Measurements from ENCODE around the gene HIBADH.

DNA sequence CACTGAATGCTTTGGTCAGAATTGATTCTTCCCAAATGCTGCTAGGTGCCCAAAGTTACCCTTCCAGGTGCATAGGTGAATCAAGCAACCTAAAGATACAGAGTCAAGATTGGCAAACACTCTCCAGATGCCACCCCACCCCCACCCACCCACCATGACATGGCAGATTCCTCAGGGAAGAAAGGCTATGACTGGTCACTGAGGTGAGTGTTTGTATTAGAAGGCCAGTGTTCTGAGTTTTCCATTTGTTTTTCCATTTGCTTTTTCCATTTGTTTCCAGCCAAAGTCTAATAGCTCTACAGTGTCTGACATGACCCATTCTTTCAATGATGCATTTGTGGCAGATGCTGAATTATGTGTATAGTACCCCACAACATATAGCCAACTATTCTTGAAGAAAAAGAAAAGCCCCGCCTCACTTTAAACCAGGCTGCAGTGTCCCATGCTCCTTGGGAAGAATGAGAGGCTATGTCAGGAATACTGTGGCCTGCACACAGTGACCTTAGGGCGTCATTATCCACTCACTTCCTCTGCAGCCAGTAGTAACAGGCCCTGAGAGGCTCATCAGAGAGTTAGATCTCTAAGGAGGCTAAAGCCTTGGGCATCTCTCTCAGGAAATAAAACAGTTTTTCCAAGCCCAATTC, 16.1 kb upstream of the HIBADH start:
- TF ChIP-seq CTCF (conservative IDR thresholded peaks at IDR 0.05) (no peak), ZFX (IDR thresholded peaks at IDR 0.05) (no peak)

Measured in C4-2B (cell line).